ENCODE results near the gene KRT33B. TPM values are rescaled to one million over a fixed set of nuclear protein-coding genes. Genes with fewer than 3 reads are reported as not detected.
A peak's percentile ranks its signal among the peaks of the same experiment; 100 is the strongest.

Gene KRT33B
- total and polyA plus RNA-seq, 2 of the 13 experiments (the other 11 are each of a cell fraction or from before 2014, with no cell fraction given): not detected

DNA sequence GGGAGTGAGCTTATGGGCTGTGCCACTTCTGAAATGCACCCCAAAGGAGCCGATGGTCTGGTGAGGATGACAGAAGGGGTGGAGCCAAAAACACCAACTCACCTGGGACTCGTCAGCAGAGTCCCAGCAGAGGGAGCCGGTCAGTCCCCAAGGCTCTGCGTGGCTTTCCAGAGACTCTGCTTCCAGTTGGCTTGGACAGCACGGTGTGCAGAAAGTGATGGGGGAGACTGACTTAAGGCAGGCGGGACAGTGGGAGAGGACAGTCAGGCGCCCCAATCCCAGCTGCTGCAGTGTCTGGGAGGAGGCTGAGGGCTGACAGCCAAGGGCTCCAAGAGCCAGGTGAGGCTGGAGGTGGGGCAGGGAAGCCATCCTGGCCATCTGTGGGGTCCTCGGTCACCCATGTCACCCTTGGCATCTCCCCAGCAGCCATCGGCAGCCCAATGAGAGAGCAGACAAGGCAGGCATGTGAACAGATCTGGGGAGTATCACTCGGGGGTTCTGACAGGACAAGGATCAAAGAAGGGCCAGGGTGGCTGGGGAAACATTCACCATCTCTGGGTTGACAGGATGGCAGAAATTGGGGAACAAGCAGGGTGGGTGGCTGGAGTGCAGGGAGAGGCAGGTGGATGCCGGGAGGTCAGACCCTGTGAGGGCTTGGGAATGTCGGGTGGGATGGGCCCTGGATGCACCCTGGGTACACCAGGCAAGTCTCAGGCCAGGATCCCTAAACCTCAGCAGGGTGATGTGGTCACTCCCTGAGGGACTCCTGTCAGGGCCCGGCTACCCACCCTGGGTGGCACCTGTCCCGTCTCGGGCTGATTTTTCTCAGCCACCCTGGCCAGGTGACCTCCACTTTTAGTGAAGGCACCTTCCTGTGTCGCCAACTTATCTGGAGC lies 45.2 kb downstream of the KRT33B start:
- H3K4me1 ChIP-seq (ENCODE audit: insufficient read depth, low read length): no peaks in the 10 kb centered on the region
- in situ Hi-C loops (cut with HindIII; ENCODE audit: extremely low pct_ligation_motif_present, low pct_unique_long_range_greater_than_20kb) (loop anchor here (5.0 kb wide), 2 partner anchors 417 to 467 kb away; no protein-coding TSS in a partner anchor), intact Hi-C loops (cut with micrococcal nuclease; ENCODE audit: unreplicated experiment) (loop anchor here (5.0 kb wide), 1 partner anchor 467 kb away; no protein-coding TSS in a partner anchor)
- DNase-seq (ENCODE audit: low spot score) (peak; percentile 18), FAIRE-seq (peak; percentile 56), ATAC-seq (peak; percentile 61)
- H3K27ac ChIP-seq (ENCODE audit: extremely low read length, insufficient read depth, low read length): no peak overlapping the region
- no peaks in the 10 kb centered on the region for H3K36me3 ChIP-seq (replicated peaks in 1 of 2; ENCODE audit: control insufficient read depth in 1 of 2, insufficient read depth in 2 of 2, low read length in 2 of 2)
- H2AFZ ChIP-seq (ENCODE audit: low read length): no peak overlapping the region
- H3K9ac ChIP-seq (ENCODE audit: insufficient read depth, low read depth, low read length): no peak overlapping the region
- no peaks in the 10 kb centered on the region for H3K79me2 ChIP-seq (ENCODE audit: insufficient read depth, low read length)
- 0 out of 2 replicates have a peak, but pooled peaks have one; percentile 53 for TF ChIP-seq ZNF468 (CRISPR knock-in tag; IDR thresholded peaks at IDR 0.05)
- TF ChIP-seq ZNF512B (CRISPR knock-in tag; IDR thresholded peaks at IDR 0.05; ENCODE audit: borderline replicate concordance): no peak
- 0 out of 2 replicates have a peak, but pooled peaks have one; percentile 12 for TF ChIP-seq SMC3 (IDR thresholded peaks at IDR 0.05; ENCODE audit: low read length)
- no peak for TF ChIP-seq PHF21A (CRISPR knock-in tag; IDR thresholded peaks at IDR 0.05)
- TF ChIP-seq MED13 (CRISPR knock-in tag; IDR thresholded peaks at IDR 0.05): no peak
- no peak for TF ChIP-seq JDP2 (CRISPR knock-in tag; IDR thresholded peaks at IDR 0.05; ENCODE audit: borderline replicate concordance)
- no peak for TF ChIP-seq ZNF510 (CRISPR knock-in tag; IDR thresholded peaks at IDR 0.05; ENCODE audit: low read depth)
- no peak for TF ChIP-seq MIER2 (CRISPR knock-in tag; IDR thresholded peaks at IDR 0.05)
- no peak for TF ChIP-seq AKAP8 (CRISPR knock-in tag; IDR thresholded peaks at IDR 0.05)
- TF ChIP-seq, protein P1, sequence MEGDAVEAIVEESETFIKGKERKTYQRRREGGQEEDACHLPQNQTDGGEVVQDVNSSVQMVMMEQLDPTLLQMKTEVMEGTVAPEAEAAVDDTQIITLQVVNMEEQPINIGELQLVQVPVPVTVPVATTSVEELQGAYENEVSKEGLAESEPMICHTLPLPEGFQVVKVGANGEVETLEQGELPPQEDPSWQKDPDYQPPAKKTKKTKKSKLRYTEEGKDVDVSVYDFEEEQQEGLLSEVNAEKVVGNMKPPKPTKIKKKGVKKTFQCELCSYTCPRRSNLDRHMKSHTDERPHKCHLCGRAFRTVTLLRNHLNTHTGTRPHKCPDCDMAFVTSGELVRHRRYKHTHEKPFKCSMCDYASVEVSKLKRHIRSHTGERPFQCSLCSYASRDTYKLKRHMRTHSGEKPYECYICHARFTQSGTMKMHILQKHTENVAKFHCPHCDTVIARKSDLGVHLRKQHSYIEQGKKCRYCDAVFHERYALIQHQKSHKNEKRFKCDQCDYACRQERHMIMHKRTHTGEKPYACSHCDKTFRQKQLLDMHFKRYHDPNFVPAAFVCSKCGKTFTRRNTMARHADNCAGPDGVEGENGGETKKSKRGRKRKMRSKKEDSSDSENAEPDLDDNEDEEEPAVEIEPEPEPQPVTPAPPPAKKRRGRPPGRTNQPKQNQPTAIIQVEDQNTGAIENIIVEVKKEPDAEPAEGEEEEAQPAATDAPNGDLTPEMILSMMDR (CRISPR knock-in tag; IDR thresholded peaks at IDR 0.05): peak; percentile 56
- TF ChIP-seq STAG1 (CRISPR knock-in tag; IDR thresholded peaks at IDR 0.05): peak; percentile 52
- no TSS peak for BruUV-seq (replicated peaks)
- CTCF ChIA-PET (ENCODE audit: low intra/inter-chr PET ratio, low total read pairs): interaction anchor here (0.6 kb wide), 1 partner anchor 415 kb away, joined by 3 read pairs; no protein-coding TSS in a partner anchor
- POLR2A ChIA-PET: no interaction called here
- H3K27me3 ChIP-seq (ENCODE audit: control insufficient read depth in 1 of 2, insufficient read depth in 2 of 2, low read length in 2 of 2): 0 out of 5 replicates have a peak, but pooled peaks cover 0 to 5% of the 10 kb centered on the region in 2 experiments
- no peak overlapping the region for H3K4me2 ChIP-seq (ENCODE audit: low read depth, low read length)
- 23% methylated on average over 13 of the region's 16 CpGs for WGBS (ENCODE audit: low lambda C conversion rate)
- peaks cover 6% of the 10 kb centered on the region; the same call in 1 of the 2 replicates for H3K9me3 ChIP-seq (ENCODE audit: low read length)
- no peak overlapping the region for H3K4me3 ChIP-seq (replicated peaks in 1 of 3; ENCODE audit: insufficient read depth in 1 of 3, low read depth in 2 of 3, low read length in 3 of 3)
- no peaks in the 10 kb centered on the region for H4K20me1 ChIP-seq (ENCODE audit: insufficient read depth, low read length)
